ENCODE measurements around the gene MAST3. TPM values are rescaled to one million over a fixed set of nuclear protein-coding genes. Genes with fewer than 3 reads are reported as not detected.
"Not testable (repeated sequence)": the region's sequence is repeated elsewhere in the genome, so short reads cannot be mapped to it uniquely, and the experiment has no call there.

MAST3 gene
- total RNA-seq, 4 donors from 2014 or later: 0.66 to 2.8 (median 1.6) TPM

- TF ChIP-seq POLR2A (IDR thresholded peaks at IDR 0.05): no peak
- no peak for TF ChIP-seq CTCF (IDR thresholded peaks at IDR 0.05 in 4 of 5, conservative IDR thresholded peaks at IDR 0.05 in 1 of 5)
- H3K4me1 ChIP-seq: no peaks in the 10 kb centered on the region
- no peaks in the 10 kb centered on the region for H3K36me3 ChIP-seq
- peaks cover 0 to 7% (median 4%) of the 10 kb centered on the region in 3 donors for H3K27me3 ChIP-seq
- H3K9me3 ChIP-seq: no peaks in the 10 kb centered on the region
- ATAC-seq: no peak
- H3K27ac ChIP-seq: no peak overlapping the region
- no peak overlapping the region for H3K4me3 ChIP-seq
- intact Hi-C loops (cut with DNase I; ENCODE audit: low total_unique reads): no loop called here
- DNase-seq: no peak
- in situ Hi-C loops (cut with MboI; ENCODE audit: low sequenced_read_pairs in 4 of 4): loop anchor here in 1 of 4 donors (25.0 kb wide), 1 partner anchor 472 kb away; no protein-coding TSS in a partner anchor
These were observed 13.5 kb upstream of the MAST3 start for GRCh38 chr19:18083929-18084684.

- Histone ChIP-seq H3K36me3 (no peaks in the 10 kb centered on the region), H3K9me3 (no peaks in the 10 kb centered on the region), H3K4me3 (no peak overlapping the region), H3K27me3 (peaks cover 0 to 7% (median 4%) of the 10 kb centered on the region in 3 donors), H3K4me1 (no peaks in the 10 kb centered on the region), H3K27ac (no peak overlapping the region)
- in situ Hi-C loops (cut with MboI; ENCODE audit: low sequenced_read_pairs in 4 of 4): loop anchor here in 1 of 4 donors (25.0 kb wide), 1 partner anchor 474 kb away; no protein-coding TSS in a partner anchor
- DNase-seq (no peak), ATAC-seq (no peak)
- TF ChIP-seq POLR2A (IDR thresholded peaks at IDR 0.05) (no peak), CTCF (IDR thresholded peaks at IDR 0.05 in 4 of 5, conservative IDR thresholded peaks at IDR 0.05 in 1 of 5) (no peak)
- intact Hi-C loops (cut with DNase I; ENCODE audit: low total_unique reads): no loop called here
These were observed 11.7 kb upstream of the MAST3 start for GRCh38 chr19:18085702-18086457.

GRCh38 chr19:18086590-18087138, 10.9 kb upstream of the MAST3 start, which contains the start of gene IL12RB1:
Gene IL12RB1 (minus strand): TSS chr19:18086934. CDS start chr19:18086823, 111 bp downstream.
- TF ChIP-seq POLR2A (IDR thresholded peaks at IDR 0.05) (no peak), CTCF (IDR thresholded peaks at IDR 0.05 in 4 of 5, conservative IDR thresholded peaks at IDR 0.05 in 1 of 5) (no peak)
- ATAC-seq: no peak

GRCh38 chr19:18089096-18089541, 8.5 kb upstream of the MAST3 start:
- intact Hi-C loops (cut with DNase I; ENCODE audit: low total_unique reads); H3K9me3 ChIP-seq; H3K4me1 ChIP-seq; H3K27me3 ChIP-seq; H3K4me3 ChIP-seq; H3K27ac ChIP-seq; ATAC-seq; H3K36me3 ChIP-seq: not testable (repeated sequence)
- peak in 1 of 2 donors; percentile 29 for DNase-seq
- in situ Hi-C loops (cut with MboI; ENCODE audit: low sequenced_read_pairs in 4 of 4): loop anchor here in 1 of 4 donors (25.0 kb wide), 1 partner anchor 477 kb away; no protein-coding TSS in a partner anchor

More at GRCh38 chr19:18086590-18087138, 10.9 kb upstream of the MAST3 start, which contains the start of gene IL12RB1:
- peaks cover 0 to 7% (median 0%) of the 10 kb centered on the region in 3 donors for H3K27me3 ChIP-seq
- H3K9me3 ChIP-seq: no peaks in the 10 kb centered on the region
- H3K4me1 ChIP-seq: no peaks in the 10 kb centered on the region
- in situ Hi-C loops (cut with MboI; ENCODE audit: low sequenced_read_pairs in 4 of 4) (loop anchor here in 1 of 4 donors (25.0 kb wide), 1 partner anchor 474 kb away; no protein-coding TSS in a partner anchor), intact Hi-C loops (cut with DNase I; ENCODE audit: low total_unique reads) (no loop called here)
- no peaks in the 10 kb centered on the region for H3K36me3 ChIP-seq
- no peak within 1 kb of the TSS for H3K27ac ChIP-seq
- no peak for DNase-seq
- peak within 1 kb of the TSS in 1 of 4 donors; percentile 29 for H3K4me3 ChIP-seq
